HG03159 (cell line): ENCODE measurements around the gene TGFB1I1.
"Not testable (repeated sequence)": the region's sequence is repeated elsewhere in the genome, so short reads cannot be mapped to it uniquely, and the experiment has no call there.

Experiments used
- ATAC-seq: cut with Tn5 transposase; IDR thresholded peaks from one replicate; pipeline ENCODE4 v1.9.1; 2021; ENCODE audit warnings: mild to moderate bottlenecking, moderate library complexity; ENCODE audit not compliant: unreplicated experiment

TGFB1I1 gene

GRCh38 chr16:31467858-31468257 lies 4.1 kb upstream of the TGFB1I1 start:
- no peak for ATAC-seq

- ATAC-seq, result no peak
These were observed 1.3 kb upstream of the TGFB1I1 start for GRCh38 chr16:31470615-31471014.

- no peak for ATAC-seq
These were observed 594 bp upstream of the TGFB1I1 start for GRCh38 chr16:31471241-31471874.

GRCh38 chr16:31472709-31473203 lies 804 bp downstream of the TGFB1I1 start:
- ATAC-seq, result no peak

GRCh38 chr16:31473264-31473984 lies 1.5 kb downstream of the TGFB1I1 start:
- no peak for ATAC-seq

GRCh38 chr16:31474173-31474714 lies 2.3 kb downstream of the TGFB1I1 start:
- ATAC-seq, result no peak

GRCh38 chr16:31474773-31475738 lies 3.1 kb downstream of the TGFB1I1 start:
- no peak for ATAC-seq

GRCh38 chr16:31475946-31476302 lies 4.0 kb downstream of the TGFB1I1 start:
- ATAC-seq, result no peak

GRCh38 chr16:31476303-31477219 lies 4.6 kb downstream of the TGFB1I1 start:
- ATAC-seq, result peak; percentile 47

GRCh38 chr16:31477220-31478216 lies 5.6 kb downstream of the TGFB1I1 start:
- peak; percentile 32 for ATAC-seq

GRCh38 chr16:31478956-31479355 lies 7.0 kb downstream of the TGFB1I1 start:
- ATAC-seq, result no peak

- no peak for ATAC-seq
These were observed 7.8 kb downstream of the TGFB1I1 start for GRCh38 chr16:31479751-31480150.

GRCh38 chr16:31480851-31481536 lies 9.0 kb downstream of the TGFB1I1 start:
- ATAC-seq, result no peak

GRCh38 chr16:31483081-31483480 lies 11.1 kb downstream of the TGFB1I1 start, which contains the start of gene SLC5A2:
Gene SLC5A2, plus strand, starts transcription at chr16:31483123. Its CDS starts 14 bp downstream, at chr16:31483137.
- ATAC-seq, result no peak

GRCh38 chr16:31484048-31484447 lies 12.1 kb downstream of the TGFB1I1 start:
- not testable (repeated sequence) for ATAC-seq

GRCh38 chr16:31484491-31485171 lies 12.7 kb downstream of the TGFB1I1 start:
- ATAC-seq, result no peak

- no peak for ATAC-seq
These were observed 13.6 kb downstream of the TGFB1I1 start for GRCh38 chr16:31485571-31485970.
